GM06990 (cell line): ENCODE results near the gene ZDHHC21.

Experiments used
- DNase-seq: peaks from one replicate; pipeline ENCODE4 v3.0.0-alpha.2; 2011; ENCODE audit not compliant: insufficient read length; ENCODE audit errors: extremely low read depth
- H3K27me3 ChIP-seq: replicated peaks from 2 replicates; pipeline ENCODE4 v1.6.0; 2011; ENCODE audit warnings: low read length; ENCODE audit not compliant: control insufficient read depth, insufficient read depth
- H3K36me3 ChIP-seq: 2 replicates; pipeline ENCODE4 v1.5.1; 2011; ENCODE audit warnings: low read length; ENCODE audit not compliant: control insufficient read depth, insufficient read depth
- H3K4me3 ChIP-seq: replicated peaks from 2 replicates; pipeline ENCODE4 v1.5.1; 2011; ENCODE audit warnings: low read depth, mild to moderate bottlenecking, control low read depth, low read length
- TF ChIP-seq, protein P1 (sequence below): IDR thresholded peaks from 2 replicates; pipeline ENCODE4 v1.5.1; 2011; ENCODE audit warnings: low read length, control low read depth, mild to moderate bottlenecking, inconsistent platforms; ENCODE audit not compliant: insufficient read depth, poor library complexity, severe bottlenecking

The ZDHHC21 gene

GRCh38 chr9:14573319-14573718, 119.9 kb downstream of the ZDHHC21 start:
- Histone ChIP-seq H3K27me3 (no peaks in the 10 kb centered on the region), H3K36me3 (no peaks in the 10 kb centered on the region), H3K4me3 (no peak overlapping the region)
- TF ChIP-seq, protein P1, sequence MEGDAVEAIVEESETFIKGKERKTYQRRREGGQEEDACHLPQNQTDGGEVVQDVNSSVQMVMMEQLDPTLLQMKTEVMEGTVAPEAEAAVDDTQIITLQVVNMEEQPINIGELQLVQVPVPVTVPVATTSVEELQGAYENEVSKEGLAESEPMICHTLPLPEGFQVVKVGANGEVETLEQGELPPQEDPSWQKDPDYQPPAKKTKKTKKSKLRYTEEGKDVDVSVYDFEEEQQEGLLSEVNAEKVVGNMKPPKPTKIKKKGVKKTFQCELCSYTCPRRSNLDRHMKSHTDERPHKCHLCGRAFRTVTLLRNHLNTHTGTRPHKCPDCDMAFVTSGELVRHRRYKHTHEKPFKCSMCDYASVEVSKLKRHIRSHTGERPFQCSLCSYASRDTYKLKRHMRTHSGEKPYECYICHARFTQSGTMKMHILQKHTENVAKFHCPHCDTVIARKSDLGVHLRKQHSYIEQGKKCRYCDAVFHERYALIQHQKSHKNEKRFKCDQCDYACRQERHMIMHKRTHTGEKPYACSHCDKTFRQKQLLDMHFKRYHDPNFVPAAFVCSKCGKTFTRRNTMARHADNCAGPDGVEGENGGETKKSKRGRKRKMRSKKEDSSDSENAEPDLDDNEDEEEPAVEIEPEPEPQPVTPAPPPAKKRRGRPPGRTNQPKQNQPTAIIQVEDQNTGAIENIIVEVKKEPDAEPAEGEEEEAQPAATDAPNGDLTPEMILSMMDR: no peak
- DNase-seq: no peak

GRCh38 chr9:14565352-14566016, 127.7 kb downstream of the ZDHHC21 start:
- no peaks in the 10 kb centered on the region for H3K27me3 ChIP-seq
- TF ChIP-seq, protein P1: no peak
- peak; percentile 20 for DNase-seq
- H3K4me3 ChIP-seq: no peak overlapping the region
- H3K36me3 ChIP-seq: no peaks in the 10 kb centered on the region

GRCh38 chr9:14563902-14564624, 129.2 kb downstream of the ZDHHC21 start:
- TF ChIP-seq, protein P1: no peak
- Histone ChIP-seq H3K36me3 (no peaks in the 10 kb centered on the region), H3K27me3 (no peaks in the 10 kb centered on the region), H3K4me3 (no peak overlapping the region)
- no peak for DNase-seq

- no peaks in the 10 kb centered on the region for H3K36me3 ChIP-seq
- TF ChIP-seq, protein P1: no peak
- no peak overlapping the region for H3K4me3 ChIP-seq
- H3K27me3 ChIP-seq: no peaks in the 10 kb centered on the region
- no peak for DNase-seq
Measured at GRCh38 chr9:14561929-14562405, 131.3 kb downstream of the ZDHHC21 start.
